HK-2 (cell line): ENCODE results near the gene OR13C4.
"Not testable (repeated sequence)": the region's sequence is repeated elsewhere in the genome, so short reads cannot be mapped to it uniquely, and the experiment has no call there.

Experiments
- DNase-seq: peaks from one replicate; pipeline ENCODE4 v3.0.0-alpha.2; 2018; ENCODE audit not compliant: unreplicated experiment

The OR13C4 gene

DNA sequence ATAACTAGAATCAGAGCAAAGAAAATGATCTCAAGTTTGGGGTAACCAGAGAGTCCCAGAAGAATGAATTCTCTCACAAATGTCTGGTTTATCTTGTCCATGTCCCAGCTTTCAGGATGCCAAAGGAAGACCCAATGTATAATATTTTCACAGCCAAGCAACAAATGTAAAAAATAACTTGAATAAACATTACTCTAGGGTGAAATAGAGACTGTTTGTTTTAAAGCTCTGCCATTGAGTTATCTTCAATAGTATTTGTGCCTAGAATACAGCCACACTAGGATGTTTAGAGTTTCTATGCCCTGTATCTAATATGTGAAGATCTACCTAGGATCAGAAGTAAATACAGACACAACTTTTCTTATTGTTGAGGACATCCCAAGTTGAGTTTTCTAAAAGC is at the start of gene OR13C4:
Gene OR13C4, minus strand, starts transcription at position 101 of the 400 bp plus-strand sequence. Its CDS starts 0 bp downstream, at position 101.
- no peak for DNase-seq

- no peak for DNase-seq
These were observed 48.4 kb upstream of the OR13C4 start for GRCh38 chr9:104575456-104575855.

- no peak for DNase-seq
These were observed 45.6 kb upstream of the OR13C4 start for GRCh38 chr9:104572612-104573011.

DNA sequence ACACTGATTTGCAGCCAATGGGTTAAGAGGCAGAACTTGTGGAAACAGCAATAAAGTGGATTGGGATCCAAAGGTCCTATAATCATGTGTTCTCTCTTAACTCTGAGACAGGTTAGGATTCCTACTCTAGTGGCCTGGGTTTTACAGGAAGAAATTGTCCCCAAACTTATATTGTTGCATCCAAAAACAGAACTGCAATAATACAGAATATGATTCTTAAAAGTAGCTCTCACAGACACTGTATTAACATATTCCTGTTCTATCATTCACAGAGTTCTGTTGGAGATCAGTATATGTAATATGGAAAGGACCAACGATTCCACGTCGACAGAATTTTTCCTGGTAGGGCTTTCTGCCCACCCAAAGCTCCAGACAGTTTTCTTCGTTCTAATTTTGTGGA is 41.9 kb upstream of the OR13C4 start, which contains the start of gene OR13C8:
Gene OR13C8, plus strand, starts transcription at position 301 of the 400 bp plus-strand sequence. Its CDS starts 0 bp downstream, at position 301.
- DNase-seq: no peak

DNA sequence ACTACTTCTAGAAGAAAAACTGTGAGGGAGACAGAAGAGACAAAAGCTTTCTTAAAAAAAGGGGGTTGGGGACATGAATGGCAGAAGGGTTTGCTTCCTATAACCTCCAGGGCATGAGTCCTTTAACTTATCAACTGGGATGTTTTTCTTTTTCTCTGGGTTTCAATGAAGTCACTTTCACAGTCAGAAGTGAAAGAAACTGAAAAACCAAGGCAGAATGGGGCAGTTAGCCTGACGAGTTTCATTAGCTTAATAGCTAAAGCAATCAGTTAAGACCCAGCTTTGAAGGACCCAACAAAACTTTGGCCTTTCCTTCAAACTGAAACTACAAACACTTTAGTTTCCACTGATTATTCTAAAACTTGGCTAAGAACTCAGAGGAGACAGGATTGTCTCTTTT is 37.3 kb upstream of the OR13C4 start:
- no peak for DNase-seq

DNA sequence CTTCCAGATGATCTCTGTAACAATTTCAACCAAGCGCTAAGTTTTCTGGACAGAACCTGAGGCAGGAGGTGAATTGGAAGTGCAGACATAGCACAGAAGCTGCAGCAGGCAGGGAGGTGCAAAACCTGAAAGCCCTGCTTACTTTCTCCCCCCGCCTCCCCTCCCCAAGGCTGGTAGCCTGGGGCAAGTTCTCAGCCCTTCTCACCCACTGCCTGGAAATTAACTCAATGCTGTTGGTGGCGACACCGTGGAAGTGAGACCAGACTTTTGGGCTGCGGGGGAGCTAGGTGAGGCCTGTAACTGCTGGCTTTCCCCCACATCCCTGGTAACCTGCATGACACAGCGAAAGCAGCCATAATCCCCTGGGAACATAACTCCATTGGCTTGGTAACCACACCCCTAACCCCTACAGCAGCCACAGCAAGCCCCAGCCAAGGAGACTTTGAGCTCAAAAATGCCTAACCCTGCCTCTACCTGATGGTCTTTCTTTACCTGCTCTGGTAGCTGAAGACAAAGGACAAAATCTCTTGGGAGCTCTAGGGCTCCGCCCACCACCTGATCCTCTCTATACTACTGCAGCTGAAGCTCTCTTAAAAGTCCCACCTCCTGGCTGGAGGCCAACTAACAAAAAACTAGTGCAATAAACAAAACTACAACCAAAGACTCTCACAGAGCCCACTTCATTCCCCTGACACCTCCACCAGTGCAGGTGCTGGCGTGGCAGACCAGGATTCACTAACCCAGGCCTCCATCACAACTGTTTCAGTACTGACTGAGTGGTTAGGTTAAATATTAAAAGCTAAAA is 30.0 kb upstream of the OR13C4 start:
- DNase-seq: no peak

DNA sequence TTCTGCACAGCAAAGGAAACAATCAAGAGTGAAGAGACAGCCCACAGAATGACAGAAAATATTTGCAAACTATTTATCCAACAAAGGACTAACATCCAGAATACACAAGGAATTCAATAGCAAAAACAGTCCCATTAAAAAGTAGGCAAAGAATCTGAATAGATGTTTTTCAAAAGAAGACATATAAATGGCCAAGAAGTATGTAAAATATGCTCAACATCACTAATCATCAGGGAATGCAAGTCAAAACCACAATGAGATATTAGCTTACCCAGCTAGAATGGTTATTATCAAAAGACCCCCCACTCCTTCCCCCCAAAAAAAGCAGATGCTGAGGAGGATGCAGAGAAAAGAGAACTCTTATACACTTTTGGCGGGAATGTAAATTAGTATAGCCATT is 28.5 kb upstream of the OR13C4 start:
- no peak for DNase-seq

GRCh38 chr9:104553261-104553660 is 26.3 kb upstream of the OR13C4 start:
- no peak for DNase-seq

GRCh38 chr9:104544644-104545043 is 17.6 kb upstream of the OR13C4 start:
- DNase-seq: no peak

- no peak for DNase-seq
These were observed 12.3 kb upstream of the OR13C4 start for GRCh38 chr9:104539275-104539674.

DNA sequence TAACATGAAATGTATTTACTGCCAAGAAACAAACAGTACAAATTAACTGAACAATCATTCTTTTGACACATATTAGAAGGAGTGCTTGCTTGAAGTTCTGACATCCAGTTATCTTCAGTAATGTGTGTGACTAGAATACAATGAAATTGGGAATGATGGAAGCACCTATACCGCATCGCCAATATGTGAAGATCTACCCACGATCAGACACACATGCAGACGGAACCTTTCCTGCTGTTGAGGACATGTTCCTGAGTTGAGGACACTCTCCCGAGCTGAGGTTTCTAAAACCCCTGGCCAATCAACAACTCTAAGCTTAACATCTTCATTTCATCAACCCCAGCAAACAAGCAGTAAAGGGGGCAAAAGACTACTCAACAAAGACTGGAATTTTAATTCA is 9.7 kb upstream of the OR13C4 start, which contains the start of gene OR13C3:
Gene OR13C3, minus strand, starts transcription at position 101 of the 400 bp plus-strand sequence. CDS start 133 bp downstream, outside the sequence.
- no peak for DNase-seq

- DNase-seq: not testable (repeated sequence)
These were observed 6.8 kb downstream of the OR13C4 start for GRCh38 chr9:104520241-104520640.

DNA sequence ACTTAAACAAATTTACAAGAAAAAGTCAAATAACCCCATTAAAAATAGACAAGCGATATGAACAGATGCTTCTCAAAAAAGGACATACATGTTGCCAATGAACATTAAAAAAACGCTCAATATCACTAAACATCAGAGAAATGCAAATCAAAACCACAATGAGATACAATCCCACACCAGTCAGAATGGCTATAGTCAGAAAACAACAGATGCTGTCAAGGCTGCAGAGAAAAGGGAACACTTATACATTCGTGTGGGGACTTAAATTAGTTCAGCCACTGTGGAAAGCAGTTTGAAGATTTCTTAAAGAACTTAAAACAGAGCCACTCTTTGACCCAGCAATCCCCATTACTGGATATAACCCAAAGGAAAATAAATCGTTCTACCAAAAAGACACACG is 12.1 kb downstream of the OR13C4 start:
- DNase-seq: no peak

DNA sequence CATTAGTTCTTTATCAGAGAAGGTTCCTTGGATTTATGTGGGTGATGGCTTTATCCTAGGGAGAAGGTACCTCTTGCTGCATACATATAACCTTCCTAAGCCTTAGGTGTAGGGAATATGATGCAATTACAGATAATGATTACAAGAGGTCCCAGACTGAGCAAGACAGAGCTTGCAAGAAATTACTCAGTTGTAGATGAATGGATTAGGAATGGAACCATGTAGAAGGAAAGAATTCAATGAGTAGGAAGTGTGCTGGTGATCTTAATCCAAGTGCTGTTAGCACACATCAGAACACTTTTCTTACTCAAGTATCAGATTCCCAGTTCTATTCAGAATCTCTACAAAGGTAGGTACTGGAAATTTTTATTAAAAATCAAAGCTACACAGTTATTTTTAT is 20.4 kb downstream of the OR13C4 start:
- no peak for DNase-seq

DNA sequence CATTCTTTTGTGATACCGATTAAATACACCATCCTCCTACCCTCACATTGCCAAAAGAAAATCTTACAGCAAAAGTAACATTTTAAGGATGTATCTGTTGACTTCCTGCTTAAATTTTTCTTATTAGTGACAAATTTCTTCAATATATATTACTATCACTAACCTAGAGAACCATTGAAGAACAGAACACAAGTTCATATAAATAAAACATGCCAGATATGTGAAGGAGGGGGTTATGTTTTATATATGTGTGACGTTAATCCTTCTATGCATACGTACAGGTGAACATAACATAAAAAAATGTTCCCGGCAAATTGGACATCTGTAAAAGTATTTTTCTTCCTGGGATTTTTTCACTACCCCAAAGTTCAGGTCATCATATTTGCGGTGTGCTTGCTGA is 23.0 kb downstream of the OR13C4 start, which contains the start of gene OR13F1:
Gene OR13F1, plus strand, starts transcription at position 301 of the 400 bp plus-strand sequence. Its CDS starts 0 bp downstream, at position 301.
- no peak for DNase-seq

DNA sequence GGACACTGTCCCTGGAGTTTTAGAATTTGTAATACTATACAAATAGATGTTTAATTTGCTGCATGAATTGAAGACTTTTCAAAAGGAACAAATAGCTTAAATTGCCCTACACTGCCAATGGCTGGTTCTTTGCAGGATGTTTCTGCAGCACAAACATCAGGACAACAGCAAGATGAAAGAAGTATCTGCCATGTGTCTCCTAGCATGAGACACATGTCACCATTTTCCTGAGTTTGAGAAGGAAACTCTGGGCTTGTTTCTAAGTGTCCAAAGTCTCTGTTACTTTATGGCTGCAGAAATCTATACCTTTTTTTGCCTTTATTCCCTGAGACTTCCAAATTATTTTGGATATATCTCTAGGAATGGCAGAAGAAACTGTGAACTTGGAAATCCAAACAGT is 23.6 kb downstream of the OR13C4 start:
- DNase-seq: no peak

- DNase-seq: no peak
These were observed 32.2 kb downstream of the OR13C4 start for GRCh38 chr9:104494808-104495207.

DNA sequence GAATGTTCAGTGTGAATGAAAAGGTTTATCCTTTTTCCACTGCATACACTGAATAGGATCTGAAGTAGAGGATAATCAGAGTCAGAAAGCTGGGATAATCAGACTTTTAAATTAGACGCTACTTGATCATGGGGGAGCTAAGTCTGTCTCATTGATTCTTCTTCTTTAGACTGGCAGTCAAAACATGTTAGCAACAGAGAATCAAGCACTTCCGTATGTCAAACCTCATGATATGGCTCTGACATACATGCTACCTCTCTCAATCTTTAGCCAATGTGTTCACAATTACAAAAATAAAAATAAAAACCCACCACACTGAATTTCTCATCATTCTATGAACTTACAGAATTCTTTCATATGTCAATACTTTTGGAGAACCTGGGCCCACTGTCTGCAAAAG is 42.0 kb downstream of the OR13C4 start:
- DNase-seq: no peak

- DNase-seq: no peak
These were observed 44.0 kb downstream of the OR13C4 start for GRCh38 chr9:104482921-104483570.
